Left lung (tissue), 10 donors: Measurements from ENCODE around the gene SLC41A3. TPM values are rescaled to one million over a fixed set of nuclear protein-coding genes. Genes with fewer than 3 reads are reported as not detected.

Experiments
- ATAC-seq: fragments of 200-7000 bp; cut with Tn5 transposase; one replicate; pipeline ENCODE4 v1.9.1; 2020; ENCODE audit warnings: moderate library complexity
- DNase-seq, 4 donors: peaks; one replicate each; pipeline ENCODE4 v3.0.0-alpha.2; 2013 to 2020
- H3K27ac ChIP-seq, 2 donors: fragments of 200-600 bp; sonication (generic) in 1 of 2; one replicate each; pipeline versions ENCODE4 v1.5.0 to v1.8.0; 2020 to 2021
- H3K27me3 ChIP-seq, 2 donors: fragments of 200-600 bp; sonication (generic) in 1 of 2; one replicate each; pipeline versions ENCODE4 v1.5.0 to v1.8.0; 2020 to 2021
- H3K36me3 ChIP-seq, 2 donors: fragments of 200-600 bp; sonication (generic) in 1 of 2; one replicate each; pipeline versions ENCODE4 v1.5.0 to v1.8.0; 2020 to 2021
- H3K4me1 ChIP-seq, 2 donors: fragments of 200-600 bp; one replicate each; pipeline ENCODE4 v1.8.0; 2021
- H3K4me3 ChIP-seq, 2 donors: fragments of 200-600 bp; sonication (generic) in 1 of 2; one replicate each; pipeline versions ENCODE4 v1.5.0 to v1.8.0; 2020 to 2021; ENCODE audit warnings: mild to moderate bottlenecking in 1 of 2
- H3K9me3 ChIP-seq, 2 donors: fragments of 200-600 bp; sonication (generic) in 1 of 2; one replicate each; pipeline versions ENCODE4 v1.5.0 to v1.8.0; 2020 to 2021
- intact Hi-C, 2 donors: fragments of 100-400 bp; cut with DNase I; formaldehyde crosslinking; loops; one replicate each; pipeline versions ENCODE4 v1.11.2 to v1.14.2; 2022
- polyA plus RNA-seq, 6 donors: library from polyadenylated mRNA; unstranded; fragments of 120-200 nt; gene quantifications; one replicate each; pipeline ENCODE4 v1.2.1, GENCODE V29; 2013; ENCODE audit not compliant: insufficient read length in 6 of 6
- total RNA-seq, 2 donors: library from RNA; stranded (reverse); fragmentation: NEBNext Ultra II Directional; extraction: Animal tissue kit (Norgen Biotek cat#: 25700); gene quantifications; one replicate each; pipeline ENCODE4 v1.2.1, GENCODE V29; 2021
- TF ChIP-seq, protein P1 (sequence below), 2 donors: fragments of 200-600 bp; sonication (generic) in 1 of 2; IDR thresholded peaks; one replicate each; pipeline versions ENCODE4 v1.5.0 to v1.8.0; 2021; ENCODE audit warnings: antibody characterized with exemption in 2 of 2
- donor health status: DM: no; HTN: yes; CAD: no.
- donor health status: DM: no; HTN: no; CAD: no.

SLC41A3 gene
- total and polyA plus RNA-seq, 8 donors: 35.1 to 69.5 (median 59.0) TPM

DNA sequence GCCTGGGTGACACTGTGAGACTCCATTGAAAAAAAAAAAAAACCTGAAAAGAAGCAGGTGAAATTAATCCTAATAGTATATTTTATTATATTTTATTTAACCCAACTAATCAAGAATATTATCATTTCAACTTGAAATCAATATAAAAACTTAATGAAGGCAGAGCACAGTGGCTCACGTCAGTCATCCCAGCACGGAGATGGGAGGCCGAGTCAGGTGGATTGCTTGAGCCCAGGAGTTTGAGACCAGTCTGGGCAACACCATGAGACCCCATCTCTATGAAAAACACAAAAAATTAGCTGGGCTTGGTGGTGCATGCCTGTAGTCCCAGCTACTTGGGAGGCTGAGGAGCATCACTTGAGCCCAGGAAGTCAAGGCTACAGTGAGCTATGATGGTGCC, 33.3 kb upstream of the SLC41A3 start:
- ATAC-seq: no peak
- no peak overlapping the region for H3K4me3 ChIP-seq
- no peak overlapping the region for H3K27ac ChIP-seq
- DNase-seq: no peak
- H3K36me3 ChIP-seq: no peaks in the 10 kb centered on the region
- TF ChIP-seq, protein P1, sequence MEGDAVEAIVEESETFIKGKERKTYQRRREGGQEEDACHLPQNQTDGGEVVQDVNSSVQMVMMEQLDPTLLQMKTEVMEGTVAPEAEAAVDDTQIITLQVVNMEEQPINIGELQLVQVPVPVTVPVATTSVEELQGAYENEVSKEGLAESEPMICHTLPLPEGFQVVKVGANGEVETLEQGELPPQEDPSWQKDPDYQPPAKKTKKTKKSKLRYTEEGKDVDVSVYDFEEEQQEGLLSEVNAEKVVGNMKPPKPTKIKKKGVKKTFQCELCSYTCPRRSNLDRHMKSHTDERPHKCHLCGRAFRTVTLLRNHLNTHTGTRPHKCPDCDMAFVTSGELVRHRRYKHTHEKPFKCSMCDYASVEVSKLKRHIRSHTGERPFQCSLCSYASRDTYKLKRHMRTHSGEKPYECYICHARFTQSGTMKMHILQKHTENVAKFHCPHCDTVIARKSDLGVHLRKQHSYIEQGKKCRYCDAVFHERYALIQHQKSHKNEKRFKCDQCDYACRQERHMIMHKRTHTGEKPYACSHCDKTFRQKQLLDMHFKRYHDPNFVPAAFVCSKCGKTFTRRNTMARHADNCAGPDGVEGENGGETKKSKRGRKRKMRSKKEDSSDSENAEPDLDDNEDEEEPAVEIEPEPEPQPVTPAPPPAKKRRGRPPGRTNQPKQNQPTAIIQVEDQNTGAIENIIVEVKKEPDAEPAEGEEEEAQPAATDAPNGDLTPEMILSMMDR (IDR thresholded peaks at IDR 0.05): no peak
- H3K9me3 ChIP-seq: no peaks in the 10 kb centered on the region
- intact Hi-C loops: no loop called here
- no peaks in the 10 kb centered on the region for H3K4me1 ChIP-seq
- no peaks in the 10 kb centered on the region for H3K27me3 ChIP-seq

DNA sequence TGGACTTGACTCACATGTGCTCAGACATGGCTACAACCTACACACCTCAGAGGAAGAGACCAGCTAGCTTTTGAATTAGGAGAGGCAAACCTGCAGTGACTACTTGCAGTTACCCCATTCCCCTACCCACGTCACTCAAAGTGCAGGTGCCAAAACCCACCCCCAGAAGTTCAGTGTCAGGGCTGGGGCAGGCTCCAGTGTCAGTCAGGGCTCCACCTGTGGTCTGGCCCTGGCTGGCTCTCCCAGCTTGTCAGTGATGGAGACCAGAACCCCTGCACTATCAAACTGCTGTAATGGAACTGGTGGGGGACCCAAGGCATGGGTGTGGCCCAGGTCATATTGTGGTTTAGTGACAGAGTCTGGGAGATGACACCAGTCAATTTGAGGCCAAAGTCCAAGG, 32.6 kb upstream of the SLC41A3 start:
- H3K4me3 ChIP-seq: no peak overlapping the region
- H3K4me1 ChIP-seq: no peaks in the 10 kb centered on the region
- intact Hi-C loops: no loop called here
- H3K27me3 ChIP-seq: no peaks in the 10 kb centered on the region
- no peak overlapping the region for H3K27ac ChIP-seq
- H3K9me3 ChIP-seq: no peaks in the 10 kb centered on the region
- H3K36me3 ChIP-seq: no peaks in the 10 kb centered on the region
- TF ChIP-seq, protein P1 (IDR thresholded peaks at IDR 0.05): no peak
- DNase-seq: peak in 1 of 4 donors; percentile 39
- no peak for ATAC-seq

DNA sequence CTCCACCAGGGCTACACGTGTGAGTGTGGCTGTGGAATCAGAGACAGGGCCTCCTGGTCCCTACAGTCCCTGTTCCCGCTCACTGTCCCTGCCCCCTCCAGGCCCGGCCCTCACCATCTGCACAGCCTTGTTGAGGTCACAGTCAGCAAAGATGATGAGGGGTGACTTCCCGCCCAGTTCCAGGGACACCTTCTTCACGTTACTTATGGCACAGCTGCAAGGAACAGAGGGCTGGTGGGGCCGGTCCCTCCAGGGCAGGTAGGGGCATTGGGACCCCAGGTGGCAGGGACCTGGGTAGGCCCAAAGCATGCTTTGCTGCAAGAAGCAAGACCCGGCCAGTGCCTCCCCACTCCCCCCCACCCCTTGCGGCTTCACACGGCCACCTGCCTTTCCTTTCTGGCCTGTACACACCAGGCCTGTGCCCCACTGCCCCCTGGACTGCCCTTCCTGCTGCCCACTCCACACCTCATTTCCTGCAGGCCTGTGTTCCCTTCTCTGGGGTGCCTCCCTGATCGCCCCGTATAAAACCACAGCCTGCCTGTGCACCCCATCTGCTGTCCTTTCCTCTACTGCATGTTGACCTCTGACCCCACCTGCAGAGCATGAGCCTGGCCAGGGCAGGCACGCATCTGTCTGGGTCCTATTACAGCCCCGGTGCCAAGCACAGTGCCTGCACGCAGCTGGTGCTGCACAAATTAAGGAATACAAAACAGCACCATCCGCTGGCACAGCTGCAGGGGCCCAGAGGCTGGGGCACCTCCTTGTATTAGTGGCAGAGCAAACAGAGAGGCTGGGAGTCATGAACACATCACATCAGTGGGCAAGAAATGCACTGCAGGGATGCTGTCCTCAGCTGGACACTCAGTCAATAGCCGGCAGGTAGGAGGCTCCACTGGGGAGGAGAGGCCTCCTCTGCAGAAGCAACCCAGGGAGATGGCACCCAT, 30.8 kb upstream of the SLC41A3 start:
- Histone ChIP-seq H3K27me3 (no peaks in the 10 kb centered on the region), H3K9me3 (no peaks in the 10 kb centered on the region), H3K36me3 (no peaks in the 10 kb centered on the region), H3K27ac (no peak overlapping the region), H3K4me3 (no peak overlapping the region), H3K4me1 (no peaks in the 10 kb centered on the region)
- DNase-seq: peak in 1 of 4 donors; percentile 61
- intact Hi-C loops: no loop called here
- ATAC-seq: no peak
- TF ChIP-seq, protein P1 (IDR thresholded peaks at IDR 0.05): no peak

DNA sequence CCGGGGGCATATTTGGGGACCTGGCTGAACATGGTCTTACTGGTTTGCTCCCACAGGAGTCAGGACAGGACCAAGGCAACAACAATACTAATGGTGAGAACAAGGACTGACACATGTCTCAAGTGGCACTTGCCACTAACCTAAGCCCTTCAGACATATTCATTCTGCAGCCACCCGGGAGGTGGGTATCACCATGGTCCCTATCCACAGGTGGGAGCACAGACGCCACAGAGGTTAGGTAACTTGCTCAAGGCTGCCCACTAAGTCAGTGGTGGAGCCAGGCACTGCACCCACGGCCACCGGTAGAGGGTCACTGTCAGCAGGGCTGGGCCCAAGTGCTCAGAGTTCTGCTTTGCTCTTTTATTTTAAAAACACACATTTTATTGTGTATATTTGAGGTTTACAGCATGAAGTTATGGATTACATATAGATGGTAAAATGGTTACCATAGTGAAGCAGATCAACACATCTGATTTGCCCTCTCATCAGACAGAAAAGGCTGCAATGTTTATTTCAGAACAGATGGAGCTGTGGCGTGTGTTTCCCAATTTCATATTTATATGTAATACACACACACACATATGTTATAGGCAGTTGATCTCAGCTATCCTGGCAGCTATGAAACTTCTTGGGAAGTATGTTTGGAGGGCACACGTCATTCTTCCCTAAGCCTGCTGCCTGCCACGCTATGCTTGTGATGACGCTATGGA, 30.0 kb upstream of the SLC41A3 start:
- ATAC-seq (no peak), DNase-seq (no peak)
- H3K27me3 ChIP-seq: no peaks in the 10 kb centered on the region
- intact Hi-C loops: no loop called here
- H3K4me3 ChIP-seq: no peak overlapping the region
- no peaks in the 10 kb centered on the region for H3K36me3 ChIP-seq
- H3K27ac ChIP-seq: no peak overlapping the region
- H3K4me1 ChIP-seq: no peaks in the 10 kb centered on the region
- no peaks in the 10 kb centered on the region for H3K9me3 ChIP-seq
- TF ChIP-seq, protein P1 (IDR thresholded peaks at IDR 0.05): no peak

DNA sequence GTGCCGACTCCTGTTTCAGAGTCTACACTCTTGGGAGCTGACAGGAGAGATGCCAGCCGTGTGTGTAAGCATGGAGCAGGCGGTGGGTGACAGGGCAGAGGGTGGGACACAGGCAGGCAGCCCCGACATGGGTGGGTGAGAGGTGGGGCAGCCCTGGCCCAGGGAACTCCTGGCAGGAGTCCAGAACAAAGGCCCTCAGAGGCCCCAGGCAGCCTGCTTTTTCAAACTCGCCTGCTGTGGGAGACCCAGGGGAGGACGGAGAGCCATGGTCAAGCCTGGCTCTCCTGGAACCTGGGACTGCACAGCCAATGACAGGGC, 29.3 kb upstream of the SLC41A3 start:
- ATAC-seq (no peak), DNase-seq (peak in 1 of 4 donors; percentile 64)
- Histone ChIP-seq H3K9me3 (no peaks in the 10 kb centered on the region), H3K4me3 (no peak overlapping the region), H3K4me1 (no peaks in the 10 kb centered on the region), H3K36me3 (no peaks in the 10 kb centered on the region), H3K27ac (no peak overlapping the region), H3K27me3 (no peaks in the 10 kb centered on the region)
- TF ChIP-seq, protein P1 (IDR thresholded peaks at IDR 0.05): no peak
- intact Hi-C loops: no loop called here
